Rectal smooth muscle tissue (tissue), 1 donor: Measurements from ENCODE around the gene ZSWIM4.

Source experiments
- H3K27ac ChIP-seq: one replicate; pipeline ENCODE4 v1.7.0; 2013; ENCODE audit warnings: low read depth, low read length, inconsistent platforms
- H3K27me3 ChIP-seq: one replicate; pipeline ENCODE4 v1.7.0; 2013; ENCODE audit warnings: low read length; ENCODE audit not compliant: control insufficient read depth, insufficient read depth
- H3K36me3 ChIP-seq: one replicate; pipeline ENCODE4 v1.7.0; 2013; ENCODE audit warnings: low read length; ENCODE audit not compliant: control insufficient read depth, insufficient read depth
- H3K4me1 ChIP-seq: one replicate; pipeline ENCODE4 v1.7.0; 2013; ENCODE audit warnings: low read length; ENCODE audit not compliant: control insufficient read depth, insufficient read depth
- H3K4me3 ChIP-seq: one replicate; pipeline ENCODE4 v1.7.0; 2013; ENCODE audit warnings: low read length
- H3K9ac ChIP-seq: one replicate; pipeline ENCODE4 v1.7.0; 2013; ENCODE audit warnings: low read length

ZSWIM4 gene

GRCh38 chr19:13834244-13835069 is 39.2 kb downstream of the ZSWIM4 start:
- Histone ChIP-seq H3K27ac (peak overlapping the region; percentile 89), H3K36me3 (peaks cover 13% of the 10 kb centered on the region), H3K27me3 (no peaks in the 10 kb centered on the region), H3K4me1 (peaks cover 34% of the 10 kb centered on the region), H3K4me3 (peak overlapping the region; percentile 52), H3K9ac (no peak overlapping the region)

DNA sequence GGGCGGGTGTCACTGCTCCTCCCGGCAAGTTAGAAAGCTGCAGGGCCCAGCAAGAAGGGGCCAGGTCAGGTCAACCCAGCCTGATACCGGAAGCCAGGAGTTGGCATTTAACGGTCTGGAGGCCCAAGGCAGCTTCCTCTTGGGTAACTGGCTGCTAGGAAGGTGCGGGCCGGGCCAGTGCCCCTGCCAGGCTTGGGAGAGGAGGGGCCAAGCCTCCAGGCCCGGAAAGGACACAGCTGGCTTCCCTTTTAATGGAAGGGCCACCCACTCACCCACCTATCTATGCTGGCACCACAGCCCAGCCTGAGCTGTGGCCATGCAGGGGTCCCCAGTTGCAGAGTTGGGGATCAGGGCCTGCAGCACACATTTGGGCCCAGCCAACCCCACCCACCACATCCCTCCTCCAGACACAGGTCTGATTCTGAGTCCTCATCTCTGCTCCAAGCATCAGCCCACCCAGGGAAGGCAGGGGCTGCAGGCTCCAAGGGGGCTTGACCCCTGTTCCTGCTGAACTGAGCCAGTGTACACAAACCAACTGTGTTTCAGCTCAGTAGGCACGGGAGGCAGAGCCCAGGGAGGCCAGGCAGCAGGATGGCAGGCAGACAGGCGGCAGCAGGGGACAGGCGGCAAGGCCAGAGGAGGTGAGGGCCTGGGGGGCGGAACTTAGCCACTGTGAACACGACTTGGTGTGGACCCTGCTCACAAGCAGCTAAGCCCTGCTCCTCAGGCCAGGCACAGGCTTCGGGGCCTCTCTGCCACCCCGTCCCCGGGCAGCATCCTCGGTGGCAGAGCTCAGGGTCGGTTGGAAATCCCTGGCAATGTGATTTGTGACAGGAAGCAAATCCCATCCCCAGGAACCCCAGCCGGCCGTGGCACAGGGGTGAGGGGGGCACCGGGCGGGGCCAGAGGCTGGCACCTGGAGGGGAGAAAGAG is 40.8 kb downstream of the ZSWIM4 start:
- H3K4me1 ChIP-seq = peaks cover 37% of the 10 kb centered on the region
- no peak overlapping the region for H3K9ac ChIP-seq
- peak overlapping the region; percentile 69 for H3K27ac ChIP-seq
- peaks cover 13% of the 10 kb centered on the region for H3K36me3 ChIP-seq
- no peak overlapping the region for H3K4me3 ChIP-seq
- H3K27me3 ChIP-seq = no peaks in the 10 kb centered on the region

DNA sequence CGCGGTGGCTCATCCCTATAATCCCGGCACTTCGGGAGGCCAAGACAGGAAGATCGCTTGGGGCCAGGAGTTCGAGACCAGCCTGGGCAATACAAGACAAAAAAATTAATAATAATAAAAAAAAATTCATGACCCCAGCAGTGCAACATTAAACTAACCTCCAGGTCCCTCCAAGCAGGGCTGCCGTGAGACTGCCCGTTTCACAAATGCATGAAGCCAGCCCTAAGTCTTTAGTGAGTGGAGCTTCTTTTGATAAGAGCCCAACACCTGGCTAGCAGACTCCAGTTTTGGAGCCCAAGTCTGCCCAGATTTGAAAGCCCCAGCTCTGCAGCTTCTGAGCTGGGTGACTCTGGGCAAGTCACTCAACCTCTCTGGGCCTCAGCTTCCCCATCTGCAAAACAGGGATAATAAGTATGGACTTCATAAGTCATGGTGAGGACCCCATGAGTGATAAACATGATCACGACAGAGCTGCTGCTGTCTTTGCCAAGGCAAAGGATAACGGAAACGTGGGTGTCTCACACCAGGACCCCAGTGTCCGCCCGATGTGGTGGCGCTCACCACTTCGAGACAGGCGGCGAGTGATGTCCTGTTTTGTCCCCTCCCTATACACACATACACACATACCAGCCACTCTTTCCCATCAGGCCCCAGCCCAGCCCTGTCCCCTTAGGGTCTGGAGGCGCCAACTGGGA is 43.3 kb downstream of the ZSWIM4 start:
- Histone ChIP-seq H3K9ac (no peak overlapping the region), H3K36me3 (peaks cover 13% of the 10 kb centered on the region), H3K4me3 (peak overlapping the region; percentile 77), H3K27me3 (no peaks in the 10 kb centered on the region), H3K27ac (peak overlapping the region; percentile 92), H3K4me1 (peaks cover 37% of the 10 kb centered on the region)

GRCh38 chr19:13839130-13839937 is 44.1 kb downstream of the ZSWIM4 start:
- H3K27ac ChIP-seq = peak overlapping the region; percentile 92
- peaks cover 31% of the 10 kb centered on the region for H3K4me1 ChIP-seq
- peak overlapping the region; percentile 77 for H3K4me3 ChIP-seq
- H3K36me3 ChIP-seq = peaks cover 12% of the 10 kb centered on the region
- no peaks in the 10 kb centered on the region for H3K27me3 ChIP-seq
- H3K9ac ChIP-seq = peak overlapping the region; percentile 75

- peaks cover 10% of the 10 kb centered on the region for H3K36me3 ChIP-seq
- peaks cover 29% of the 10 kb centered on the region for H3K4me1 ChIP-seq
- H3K27ac ChIP-seq = peak overlapping the region; percentile 92
- no peaks in the 10 kb centered on the region for H3K27me3 ChIP-seq
- peak overlapping the region; percentile 75 for H3K9ac ChIP-seq
- peak overlapping the region; percentile 77 for H3K4me3 ChIP-seq
Measured at GRCh38 chr19:13839938-13840304, 44.7 kb downstream of the ZSWIM4 start.

GRCh38 chr19:13840305-13841085 is 45.3 kb downstream of the ZSWIM4 start:
- Histone ChIP-seq H3K27me3 (no peaks in the 10 kb centered on the region), H3K4me1 (peaks cover 29% of the 10 kb centered on the region), H3K36me3 (peaks cover 9% of the 10 kb centered on the region), H3K27ac (peak overlapping the region; percentile 92), H3K9ac (peak overlapping the region; percentile 79), H3K4me3 (peak overlapping the region; percentile 77)

GRCh38 chr19:13841086-13841961 is 46.1 kb downstream of the ZSWIM4 start:
- peak overlapping the region; percentile 77 for H3K4me3 ChIP-seq
- no peaks in the 10 kb centered on the region for H3K27me3 ChIP-seq
- peaks cover under 1% of the 10 kb centered on the region for H3K36me3 ChIP-seq
- peak overlapping the region; percentile 92 for H3K27ac ChIP-seq
- peak overlapping the region; percentile 79 for H3K9ac ChIP-seq
- H3K4me1 ChIP-seq = peaks cover 30% of the 10 kb centered on the region

- Histone ChIP-seq H3K27me3 (no peaks in the 10 kb centered on the region), H3K4me3 (peak overlapping the region; percentile 77), H3K27ac (peak overlapping the region; percentile 92), H3K9ac (peak overlapping the region; percentile 79), H3K4me1 (peaks cover 34% of the 10 kb centered on the region), H3K36me3 (no peaks in the 10 kb centered on the region)
Measured at GRCh38 chr19:13841962-13842290, 46.7 kb downstream of the ZSWIM4 start.

- peak overlapping the region; percentile 77 for H3K4me3 ChIP-seq
Measured at GRCh38 chr19:13842291-13843103, 47.3 kb downstream of the ZSWIM4 start.

More at GRCh38 chr19:13842291-13843103, 47.3 kb downstream of the ZSWIM4 start:
- H3K36me3 ChIP-seq = no peaks in the 10 kb centered on the region
- no peaks in the 10 kb centered on the region for H3K27me3 ChIP-seq
- H3K4me1 ChIP-seq = peaks cover 32% of the 10 kb centered on the region
- H3K27ac ChIP-seq = peak overlapping the region; percentile 98
- H3K9ac ChIP-seq = peak overlapping the region; percentile 82
